Measurements from ENCODE around the gene SFMBT2. TPM values are rescaled to one million over a fixed set of nuclear protein-coding genes. Genes with fewer than 3 reads are reported as not detected.

Gene SFMBT2
- total RNA-seq, 1 donor from 2014 or later, result 52.0 TPM

DNA sequence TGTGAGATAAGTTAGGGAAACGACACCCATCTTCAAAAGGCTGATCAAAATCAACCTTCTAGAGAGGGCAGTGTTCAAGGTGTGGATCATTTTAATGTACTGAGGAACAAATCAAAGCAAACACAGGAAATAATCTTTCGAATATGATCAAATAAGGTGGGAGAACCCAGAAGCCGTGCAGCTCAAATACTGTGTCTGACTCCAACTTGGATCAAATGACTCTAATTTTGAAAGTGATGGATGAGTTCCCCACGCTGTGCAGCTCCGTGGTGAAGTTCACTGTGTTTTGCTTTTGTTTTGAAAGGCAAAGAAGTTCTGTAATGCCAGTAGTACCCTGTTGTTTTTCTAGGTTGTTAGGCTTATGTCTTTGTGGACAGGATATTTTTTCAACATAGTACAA, 250.9 kb downstream of the SFMBT2 start:
- intact Hi-C loops (cut with micrococcal nuclease), result no loop called here

DNA sequence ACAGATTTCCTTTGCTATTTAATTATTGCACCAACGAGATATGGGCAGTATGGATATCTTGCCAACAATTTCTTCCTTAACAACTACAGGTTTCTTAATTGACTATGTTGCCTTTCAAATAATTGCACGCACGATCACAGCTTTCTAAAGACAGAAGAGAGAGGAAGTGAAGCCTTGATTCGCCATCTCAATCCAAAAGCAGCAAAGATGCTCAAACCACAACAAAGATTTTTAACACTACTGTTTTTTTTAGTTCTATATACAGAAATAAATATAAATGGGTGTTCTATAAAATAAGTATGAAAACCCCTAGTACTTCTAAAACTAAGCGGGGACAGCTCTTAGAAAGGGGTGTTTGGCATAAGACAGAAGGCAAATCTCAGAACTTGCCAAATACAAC, 251.3 kb downstream of the SFMBT2 start:
- intact Hi-C loops (cut with micrococcal nuclease), result no loop called here

DNA sequence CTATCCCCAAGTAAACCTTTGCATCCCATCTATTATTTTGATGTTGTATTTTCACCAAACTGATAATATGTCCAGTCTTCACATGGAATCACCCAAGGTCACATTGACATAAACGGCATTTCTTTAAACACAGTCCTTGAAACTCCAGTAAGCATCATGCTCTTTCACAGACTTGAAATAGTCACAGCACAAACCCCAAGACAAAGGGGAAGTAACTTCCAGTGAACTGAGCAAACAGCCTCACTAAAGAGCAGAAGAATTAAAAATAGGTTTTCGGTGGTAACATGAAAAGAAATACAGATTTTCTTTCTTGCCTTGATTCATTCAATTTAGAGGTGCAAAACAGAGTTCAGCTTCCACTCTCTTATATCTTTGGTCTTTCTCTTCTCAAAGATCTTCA, 253.7 kb downstream of the SFMBT2 start:
- intact Hi-C loops (cut with micrococcal nuclease), result no loop called here

DNA sequence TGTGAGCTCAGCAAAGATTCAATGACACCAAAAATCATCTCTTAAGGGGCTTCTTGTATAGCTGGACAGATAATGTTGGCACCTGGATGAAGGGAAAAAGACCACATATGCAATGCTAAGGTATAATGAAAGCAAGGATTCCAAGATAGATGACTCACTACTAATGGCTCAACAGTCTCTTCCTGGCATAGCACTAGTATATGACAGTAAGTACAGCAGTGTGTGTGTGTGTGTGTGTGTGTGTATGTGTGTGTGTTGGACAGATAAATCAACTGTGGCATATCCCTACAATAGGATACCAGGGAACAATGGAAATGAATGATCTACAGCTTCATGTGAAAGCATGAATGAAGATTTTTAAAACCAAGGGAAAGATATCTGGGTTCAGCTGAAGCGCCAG, 257.1 kb downstream of the SFMBT2 start:
- intact Hi-C loops (cut with micrococcal nuclease), result no loop called here

DNA sequence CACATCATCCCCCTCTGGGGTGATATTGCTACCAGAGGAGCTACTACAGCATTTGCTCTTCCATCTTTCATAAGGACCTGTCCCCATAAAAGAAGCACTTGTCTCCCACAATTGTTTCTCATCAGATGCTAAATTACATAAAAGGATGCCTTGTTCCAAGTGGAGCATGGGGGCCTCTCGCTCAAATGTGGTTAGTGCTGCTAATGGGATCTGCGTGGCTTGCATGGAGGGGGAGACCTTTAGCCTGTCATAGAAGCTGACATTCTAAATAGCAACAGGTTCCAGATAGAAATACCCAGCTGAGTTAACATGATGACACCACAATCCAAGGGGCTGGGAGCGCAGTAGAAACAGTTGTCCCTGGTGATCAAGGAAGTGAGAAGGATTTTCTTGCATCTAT, 257.9 kb downstream of the SFMBT2 start:
- intact Hi-C loops (cut with micrococcal nuclease), result no loop called here

DNA sequence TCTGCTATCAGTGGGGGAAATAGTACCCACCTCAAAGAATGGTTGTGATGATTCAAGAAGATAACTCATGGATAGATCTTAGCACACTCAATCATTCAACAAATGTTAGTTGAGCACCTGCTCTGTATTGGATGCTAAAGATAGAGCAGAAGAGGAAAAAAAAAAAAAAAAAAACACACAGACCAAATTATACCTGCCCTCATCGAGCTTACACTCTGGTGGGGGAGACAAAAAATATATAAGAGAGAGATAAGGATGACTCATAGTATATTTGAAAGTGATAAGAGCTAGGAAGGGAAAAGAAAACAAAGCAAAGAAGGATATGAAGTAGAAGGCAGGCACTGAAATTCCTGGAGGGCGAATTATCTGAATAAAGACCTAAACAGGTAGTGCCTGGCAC, 258.5 kb downstream of the SFMBT2 start:
- intact Hi-C loops (cut with micrococcal nuclease), result no loop called here

DNA sequence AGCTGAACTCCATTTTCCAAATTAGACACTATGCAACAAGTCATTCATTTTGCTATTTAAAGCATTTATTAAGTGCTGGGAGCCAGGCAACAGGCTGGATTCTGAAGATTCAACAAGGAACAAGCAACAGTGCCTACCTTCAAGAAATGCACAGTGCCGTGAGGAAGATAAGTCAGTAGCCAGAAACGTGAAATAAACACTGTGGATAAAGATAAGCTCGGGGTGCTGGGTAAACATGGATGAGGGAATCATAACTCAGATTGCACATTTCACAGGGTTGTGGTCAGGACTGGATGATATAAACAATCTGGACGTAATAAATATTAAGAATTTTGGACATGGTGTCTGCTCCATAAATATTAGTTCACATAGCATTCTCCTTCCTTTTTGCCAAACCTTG, 259.3 kb downstream of the SFMBT2 start:
- intact Hi-C loops (cut with micrococcal nuclease), result no loop called here

DNA sequence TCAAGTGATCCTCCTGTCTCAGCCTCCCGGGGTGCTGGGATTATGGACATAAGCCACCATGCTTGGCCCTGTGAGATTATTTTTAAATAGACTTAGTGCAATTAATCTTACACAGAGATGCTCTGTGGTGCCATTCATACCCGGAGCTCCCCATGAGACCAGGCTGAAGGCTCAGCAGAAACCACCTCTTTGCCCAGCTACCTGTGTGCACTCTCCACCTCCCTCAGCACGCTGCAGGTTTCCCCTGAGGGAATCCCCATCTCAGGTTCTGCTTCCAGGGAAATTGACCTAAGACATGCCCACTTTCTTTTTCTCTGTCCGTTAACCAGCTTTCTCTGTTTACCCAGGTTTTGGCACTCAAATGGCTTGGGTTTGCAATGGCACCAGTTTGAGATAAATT, 260.5 kb downstream of the SFMBT2 start:
- intact Hi-C loops (cut with micrococcal nuclease), result no loop called here

DNA sequence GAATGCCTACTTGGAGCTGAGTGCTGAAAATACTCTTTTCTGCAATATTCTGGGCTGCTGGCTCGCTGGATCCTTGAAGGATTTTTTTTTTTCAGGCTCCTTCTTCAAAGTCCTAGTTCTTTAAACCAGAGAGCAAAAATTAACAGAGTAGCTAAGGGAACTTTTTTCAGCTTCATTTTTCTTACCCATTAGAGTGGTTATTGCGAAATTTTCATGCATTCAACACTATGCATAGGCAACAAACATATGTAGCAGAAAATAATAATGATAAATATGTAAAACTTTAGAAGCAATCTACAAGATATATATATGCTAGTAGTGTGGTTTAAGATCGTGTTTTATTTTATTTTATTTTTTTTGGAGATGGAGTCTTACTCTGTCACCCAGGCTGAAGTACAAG, 264.6 kb downstream of the SFMBT2 start:
- intact Hi-C loops (cut with micrococcal nuclease), result no loop called here

DNA sequence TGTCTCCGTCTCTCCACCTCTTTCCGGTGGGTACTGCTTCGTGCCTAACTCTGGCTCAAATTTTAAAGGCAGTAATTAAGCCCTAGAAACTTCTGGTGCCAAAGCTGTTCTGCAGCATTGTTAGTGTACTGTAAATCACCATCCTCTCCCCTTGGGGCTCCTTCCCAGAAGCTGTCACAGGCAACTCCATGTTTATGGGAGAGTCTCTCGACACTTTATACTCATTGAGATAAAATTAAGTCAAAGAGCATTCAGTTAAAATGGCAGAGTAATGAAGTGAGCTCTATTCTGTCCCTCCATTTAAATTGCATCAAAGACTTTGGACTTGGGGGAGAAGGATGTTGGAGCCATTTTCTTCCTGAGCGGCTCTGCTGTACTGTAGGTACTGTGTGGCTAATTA, 274.8 kb downstream of the SFMBT2 start:
- intact Hi-C loops (cut with micrococcal nuclease), result no loop called here

DNA sequence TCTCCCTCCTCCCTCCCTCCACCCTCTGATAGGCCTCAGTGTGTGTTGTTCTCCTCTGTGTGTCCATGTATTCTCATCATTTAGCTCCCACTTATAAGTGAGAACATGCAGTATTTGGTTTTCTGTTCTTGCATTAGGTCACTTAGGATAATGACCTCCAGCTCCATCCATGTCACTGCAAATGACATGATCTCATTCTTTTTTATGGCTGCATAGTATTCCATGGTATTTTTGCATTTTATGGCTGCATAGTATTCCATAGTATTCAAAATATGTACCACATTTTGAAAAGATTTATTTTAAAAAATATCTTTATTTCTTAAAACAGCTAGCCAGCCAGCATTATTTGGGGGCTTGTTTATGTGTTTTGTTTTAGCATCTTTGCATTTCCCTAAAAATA, 275.6 kb downstream of the SFMBT2 start:
- intact Hi-C loops (cut with micrococcal nuclease), result no loop called here

DNA sequence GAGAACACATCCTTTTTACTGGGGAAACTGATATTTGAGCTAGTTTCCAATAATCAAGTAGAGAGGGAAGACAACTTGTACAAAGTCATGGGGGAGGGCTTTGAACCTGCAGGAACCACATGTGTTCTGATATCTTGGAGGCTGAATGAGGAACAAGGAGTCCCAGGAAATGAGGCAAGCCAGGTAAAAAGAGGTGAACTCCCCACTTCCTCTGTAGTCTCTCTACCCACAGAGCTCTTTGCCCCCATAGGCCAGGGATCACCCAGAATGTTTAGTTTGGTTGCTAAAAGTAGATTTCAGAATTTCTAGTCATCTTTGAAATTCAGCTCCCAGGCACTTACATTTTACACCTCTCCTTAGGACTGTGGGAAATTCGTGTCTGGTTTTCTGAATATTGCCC, 276.4 kb downstream of the SFMBT2 start:
- intact Hi-C loops (cut with micrococcal nuclease), result no loop called here

DNA sequence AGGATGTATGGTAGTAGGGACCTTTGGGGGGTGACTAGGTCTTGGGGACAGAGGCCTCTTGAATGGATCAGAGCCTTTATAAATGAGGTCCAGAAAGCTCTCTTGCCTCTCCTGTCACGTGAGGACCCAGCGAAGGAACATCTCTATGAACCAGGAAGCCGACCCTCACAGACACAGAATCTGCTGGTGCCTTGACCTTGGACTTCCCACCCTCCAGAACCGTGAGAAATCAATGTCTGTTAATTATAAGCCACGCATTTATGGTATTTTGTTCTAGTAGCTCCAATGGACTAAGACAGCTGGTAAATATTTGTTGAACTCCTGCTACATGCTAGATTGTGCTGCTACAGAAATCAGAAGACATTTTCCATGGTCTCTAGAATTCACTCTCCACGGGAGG, 276.9 kb downstream of the SFMBT2 start:
- intact Hi-C loops (cut with micrococcal nuclease), result no loop called here

DNA sequence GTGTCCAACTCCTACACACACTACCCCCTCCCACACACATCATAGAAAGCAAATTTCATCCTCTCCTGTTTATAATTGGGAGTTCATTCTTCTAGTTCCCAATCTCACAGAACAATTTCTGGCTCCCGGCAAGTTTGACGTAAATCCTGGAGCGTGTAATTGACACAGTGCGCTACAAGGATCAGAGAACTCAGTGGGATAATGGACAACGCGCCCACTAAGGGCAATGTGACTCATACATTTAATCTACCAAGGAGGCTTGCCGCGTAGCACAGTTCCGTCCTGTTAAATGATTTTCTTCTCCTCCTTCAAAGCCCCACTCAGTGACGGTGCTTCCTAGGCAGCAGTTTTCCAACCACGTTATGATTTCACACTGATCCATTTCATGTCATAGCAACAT, 277.6 kb downstream of the SFMBT2 start:
- intact Hi-C loops (cut with micrococcal nuclease), result no loop called here

DNA sequence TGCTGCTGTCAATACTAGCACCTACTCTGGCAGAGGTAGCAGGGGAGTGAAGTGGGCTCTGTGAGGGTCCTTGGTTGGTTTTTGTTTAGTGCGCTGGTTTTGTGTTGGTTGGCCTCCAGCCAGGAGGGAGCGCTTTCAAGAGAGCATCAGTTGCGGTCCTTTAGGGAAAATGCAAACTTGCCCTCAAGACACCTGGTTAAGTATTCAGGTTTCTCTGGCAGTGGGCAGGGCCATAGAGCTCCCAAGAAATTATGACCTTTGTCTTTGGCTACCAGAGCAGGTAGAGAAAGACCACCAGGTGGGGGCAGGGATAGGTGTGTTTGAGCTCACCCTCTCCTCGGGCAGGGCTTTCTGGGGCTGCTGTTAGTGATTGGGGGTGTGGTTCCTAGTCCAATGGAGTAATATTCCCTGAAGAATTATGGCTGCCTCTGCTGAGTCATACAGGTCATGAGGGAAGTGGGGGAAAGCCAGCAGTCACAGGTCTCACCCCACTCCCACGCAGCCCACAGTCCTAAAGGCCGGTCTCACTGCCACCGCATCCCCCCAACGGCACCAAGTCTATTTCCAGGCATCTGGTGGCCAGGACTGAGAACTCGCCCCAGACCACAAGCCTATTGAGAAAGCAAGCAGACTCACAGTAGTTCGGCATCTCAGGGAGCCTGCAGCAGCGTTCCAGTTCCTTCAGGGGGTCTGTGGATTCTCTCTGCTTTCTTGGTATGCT, 280.5 kb downstream of the SFMBT2 start:
- intact Hi-C loops (cut with micrococcal nuclease), result no loop called here

DNA sequence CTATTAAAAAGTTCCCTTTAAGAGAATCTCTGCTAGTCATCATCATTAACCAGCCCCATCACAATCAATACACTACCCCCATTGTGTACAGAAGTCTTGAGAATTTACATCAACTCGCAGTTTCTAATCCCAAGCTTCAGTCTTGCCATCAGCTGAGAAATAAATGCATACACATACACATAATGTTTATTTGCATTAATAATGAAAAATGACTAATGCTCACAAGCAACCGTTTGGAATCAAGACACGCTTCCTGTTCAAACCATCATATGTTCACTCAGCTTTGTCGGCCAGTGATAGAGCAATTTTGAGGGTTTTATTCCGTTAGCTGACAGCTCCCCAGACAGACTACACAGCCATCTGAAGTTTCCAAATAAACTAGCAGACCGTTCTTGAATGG, 287.1 kb downstream of the SFMBT2 start:
- intact Hi-C loops (cut with micrococcal nuclease), result loop anchor here (5.0 kb wide), 1 partner anchor 134 kb away; no protein-coding TSS in a partner anchor

DNA sequence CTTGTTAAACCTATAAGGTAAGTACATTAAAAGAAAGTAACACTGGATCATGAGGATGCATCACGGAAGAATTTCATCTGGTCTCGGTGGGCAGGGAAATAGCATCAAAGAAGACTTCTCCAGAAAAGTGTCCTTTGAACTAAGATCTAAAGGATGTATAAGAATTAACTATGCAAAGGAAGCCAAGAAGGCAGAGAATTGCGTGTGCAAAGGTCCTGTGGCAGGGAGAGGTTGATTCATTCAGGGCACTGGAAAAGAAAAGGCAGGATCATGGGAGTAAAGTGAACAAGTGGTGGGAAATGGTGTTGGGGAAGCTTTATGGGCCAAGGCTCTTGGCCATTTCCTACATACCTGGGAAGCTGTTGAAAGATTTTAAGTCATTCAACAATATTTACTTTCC, 288.3 kb downstream of the SFMBT2 start:
- intact Hi-C loops (cut with micrococcal nuclease), result loop anchor here (5.0 kb wide), 1 partner anchor 135 kb away; no protein-coding TSS in a partner anchor

DNA sequence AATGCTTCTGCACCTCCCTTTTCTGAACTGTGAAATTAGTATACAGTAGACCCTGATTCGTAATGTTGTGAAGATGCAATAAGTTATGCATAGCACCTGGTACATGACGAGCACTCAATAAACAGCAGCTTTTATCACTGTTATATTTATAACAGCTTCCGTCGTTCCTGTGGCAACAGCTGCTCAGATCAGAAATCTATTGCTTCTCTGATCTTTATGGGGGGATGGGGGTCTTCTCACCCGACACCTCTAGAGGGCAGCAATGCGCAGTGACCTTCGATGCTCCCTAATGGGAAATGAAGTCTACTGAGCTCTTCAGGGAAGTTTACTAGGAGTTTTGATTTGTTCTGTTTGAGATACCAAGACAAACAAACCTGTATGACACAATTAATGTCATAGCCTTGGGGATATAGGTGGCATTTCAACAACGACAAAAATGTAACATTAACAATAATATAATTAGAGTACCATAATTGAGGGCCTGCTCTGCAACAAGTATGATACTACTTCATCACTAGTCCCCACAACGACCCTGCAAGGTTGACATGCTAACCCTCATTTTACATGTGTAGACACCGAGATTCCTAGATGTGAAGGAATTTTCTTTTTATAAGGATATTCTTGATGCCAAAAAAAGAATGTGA, 289.6 kb downstream of the SFMBT2 start:
- intact Hi-C loops (cut with micrococcal nuclease), result loop anchor here (1.0 to 5.0 kb wide), 5 partner anchors 136 to 566 kb away; partner anchors contain the start of gene SFMBT2

DNA sequence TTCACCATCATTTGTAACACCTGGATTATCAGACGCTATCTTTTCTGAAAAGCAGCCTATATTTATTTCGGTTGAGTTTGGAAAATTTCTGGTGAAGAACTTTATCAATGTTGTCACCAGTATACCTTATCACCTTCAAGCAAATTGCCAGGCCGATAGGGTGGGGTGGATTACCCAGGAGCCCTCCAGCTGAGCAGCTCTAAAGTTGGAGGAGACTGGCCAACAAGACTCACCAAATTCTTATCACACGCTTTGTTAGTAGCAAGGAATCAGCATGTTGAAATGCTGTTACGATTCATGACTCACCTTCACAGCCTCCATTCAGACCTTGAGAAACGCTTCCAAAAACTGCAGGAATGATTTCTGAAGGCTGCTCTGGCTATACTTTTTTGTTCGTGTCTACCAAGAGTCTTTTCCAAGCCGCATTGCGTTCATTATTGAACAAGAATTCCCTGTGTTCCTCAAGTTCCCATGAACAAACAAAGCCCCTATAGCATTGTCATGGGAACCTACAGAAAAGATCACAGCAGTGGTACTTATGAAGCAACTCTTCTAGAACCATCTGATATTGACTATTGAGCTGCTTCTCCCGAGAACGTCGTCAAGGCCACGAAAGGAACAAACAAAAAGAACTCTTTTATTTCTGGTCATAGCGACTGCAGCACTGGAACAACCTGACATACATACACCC, 291.4 kb downstream of the SFMBT2 start:
- intact Hi-C loops (cut with micrococcal nuclease), result loop anchor here (5.0 kb wide), 1 partner anchor 138 kb away; no protein-coding TSS in a partner anchor

DNA sequence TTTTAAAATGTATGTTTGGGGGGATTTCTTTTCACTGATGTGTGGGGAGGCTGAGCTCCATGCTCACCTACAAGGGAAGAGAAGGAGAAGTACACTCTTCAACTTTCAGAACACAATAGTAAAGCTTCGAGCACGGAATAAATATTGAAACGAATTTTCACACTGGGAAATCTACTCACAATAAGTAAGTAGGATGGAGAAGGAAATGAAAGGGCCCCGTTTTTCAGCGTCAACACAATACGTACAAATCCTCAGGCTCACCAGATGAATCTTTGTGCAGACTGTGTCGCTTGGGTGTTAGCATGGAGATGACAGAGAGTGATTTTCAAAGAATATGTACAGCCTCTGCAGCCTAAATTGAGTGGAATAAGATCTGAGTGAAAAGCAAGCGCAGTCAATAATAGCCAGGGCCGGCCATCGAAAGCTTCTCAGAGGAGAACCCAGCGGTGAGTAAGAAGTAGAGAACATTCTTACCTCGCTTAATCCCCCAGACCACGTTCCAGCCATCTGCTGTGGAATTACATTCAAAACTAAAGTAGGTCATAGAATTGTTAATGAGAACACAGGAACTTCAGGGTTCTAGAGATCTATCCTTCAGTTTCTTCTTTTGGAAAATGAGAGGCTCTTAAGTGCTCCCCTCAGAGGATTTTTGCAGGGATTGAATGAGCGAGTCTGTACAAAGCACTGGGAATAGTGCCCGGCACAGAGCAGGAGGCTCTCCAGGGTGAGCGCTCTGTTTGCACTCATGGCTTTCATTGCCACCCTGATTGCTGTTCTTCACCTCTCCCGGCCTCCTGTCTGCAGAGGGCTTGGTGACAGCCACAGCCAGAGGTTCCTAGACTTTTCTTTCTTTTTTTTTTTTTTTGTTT, 292.8 kb downstream of the SFMBT2 start:
- intact Hi-C loops (cut with micrococcal nuclease), result no loop called here

DNA sequence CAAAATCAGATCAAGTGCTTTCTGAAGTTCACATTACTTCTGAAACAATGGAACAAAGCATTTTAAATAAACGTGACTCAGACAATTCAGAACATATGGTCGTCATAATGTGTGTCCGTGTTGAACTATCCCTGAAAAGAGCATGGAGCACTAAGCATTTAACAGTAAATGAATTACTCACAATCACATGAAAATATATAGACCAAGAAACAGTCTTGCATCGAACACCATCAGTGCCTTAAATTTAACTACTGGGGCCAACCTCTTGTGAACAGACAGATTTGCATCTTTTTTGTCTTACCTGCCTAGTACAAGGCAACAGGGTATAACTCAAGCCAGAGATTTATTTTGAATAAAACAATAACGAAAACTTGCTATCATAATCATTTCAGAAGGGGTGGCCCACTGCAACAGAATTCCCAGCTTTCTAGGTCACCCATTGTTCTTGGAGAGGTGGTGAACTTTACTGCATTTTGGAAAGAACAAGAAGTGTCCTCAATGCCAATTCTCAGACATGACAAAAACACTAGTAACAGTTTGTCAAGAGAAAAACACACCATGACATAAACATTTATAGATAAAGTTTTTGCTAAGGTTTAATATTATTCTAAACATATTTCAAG, 293.5 kb downstream of the SFMBT2 start:
- intact Hi-C loops (cut with micrococcal nuclease), result no loop called here
